ENCODE measurements around the gene TSHZ2.
"Not testable (repeated sequence)": the region's sequence is repeated elsewhere in the genome, so short reads cannot be mapped to it uniquely, and the experiment has no call there.

Gene TSHZ2

GRCh38 chr20:53530440-53530839 is 558.3 kb downstream of the TSHZ2 start:
- DNase-seq, result no peak

- DNase-seq, result not testable (repeated sequence)
Observed at GRCh38 chr20:53532654-53533312, 560.6 kb downstream of the TSHZ2 start.

- DNase-seq, result no peak
Observed at GRCh38 chr20:53533500-53533899, 561.3 kb downstream of the TSHZ2 start.

- no peak for DNase-seq
Observed at GRCh38 chr20:53534037-53534436, 561.9 kb downstream of the TSHZ2 start.

GRCh38 chr20:53535878-53536277 is 563.7 kb downstream of the TSHZ2 start:
- no peak for DNase-seq

- not testable (repeated sequence) for DNase-seq
Observed at GRCh38 chr20:53536382-53536781, 564.2 kb downstream of the TSHZ2 start.

- no peak for DNase-seq
Observed at GRCh38 chr20:53539516-53539915, 567.4 kb downstream of the TSHZ2 start.
